Adipocyte (in vitro differentiated cells): ENCODE results near the gene NRP1.
"Not testable (repeated sequence)": the region's sequence is repeated elsewhere in the genome, so short reads cannot be mapped to it uniquely, and the experiment has no call there.

Experiments
- DNase-seq: peaks from one replicate; pipeline ENCODE4 v3.0.0-alpha.2; 2015; ENCODE audit warnings: low read depth
- H3K27me3 ChIP-seq: replicated peaks from 2 replicates; pipeline ENCODE4 v1.7.0; 2013; ENCODE audit warnings: mild to moderate bottlenecking, low read length, moderate library complexity; ENCODE audit not compliant: control insufficient read depth, insufficient read depth
- H3K36me3 ChIP-seq: 2 replicates; pipeline ENCODE4 v1.7.0; 2013; ENCODE audit warnings: low read length, mild to moderate bottlenecking, moderate library complexity; ENCODE audit not compliant: control insufficient read depth, insufficient read depth, severe bottlenecking
- H3K4me1 ChIP-seq: 2 replicates; pipeline ENCODE4 v1.7.0; 2013; ENCODE audit warnings: mild to moderate bottlenecking, low read length, moderate library complexity; ENCODE audit not compliant: control insufficient read depth, insufficient read depth
- H3K4me3 ChIP-seq: 2 replicates; pipeline ENCODE4 v1.7.0; 2013; ENCODE audit warnings: mild to moderate bottlenecking, low read length, moderate library complexity
- H3K9ac ChIP-seq: 2 replicates; pipeline ENCODE4 v1.7.0; 2013; ENCODE audit warnings: mild to moderate bottlenecking, low read length, moderate library complexity
- H3K9me3 ChIP-seq: 2 replicates; pipeline ENCODE4 v1.7.0; 2013; ENCODE audit warnings: mild to moderate bottlenecking, low read length, moderate library complexity; ENCODE audit not compliant: control insufficient read depth

NRP1 gene

GRCh38 chr10:33334153-33334804, at the start of gene NRP1:
Gene NRP1, minus strand, starts transcription at chr10:33334667. Its CDS starts 285 bp downstream, at chr10:33334382.
- H3K4me1 ChIP-seq = peaks cover 36% of the 10 kb centered on the region
- no peaks in the 10 kb centered on the region for H3K27me3 ChIP-seq
- peak within 1 kb of the TSS; percentile 94 for H3K4me3 ChIP-seq
- peaks cover 12% of the 10 kb centered on the region for H3K36me3 ChIP-seq
- H3K9me3 ChIP-seq = no peaks in the 10 kb centered on the region
- H3K9ac ChIP-seq = peak within 1 kb of the TSS; percentile 98
- DNase-seq = peak; percentile 60

- H3K27me3 ChIP-seq, H3K9me3 ChIP-seq: not testable (repeated sequence)
Measured at GRCh38 chr10:33384201-33384600, 49.7 kb upstream of the NRP1 start.

GRCh38 chr10:33382921-33383713, 48.6 kb upstream of the NRP1 start:
- DNase-seq = peak; percentile 18
- no peaks in the 10 kb centered on the region for H3K27me3 ChIP-seq
- H3K36me3 ChIP-seq = no peaks in the 10 kb centered on the region
- no peak overlapping the region for H3K9ac ChIP-seq
- H3K9me3 ChIP-seq = no peaks in the 10 kb centered on the region
- no peak overlapping the region for H3K4me3 ChIP-seq
- H3K4me1 ChIP-seq = peaks cover 30% of the 10 kb centered on the region

More at GRCh38 chr10:33384201-33384600, 49.7 kb upstream of the NRP1 start:
- peaks cover 38% of the 10 kb centered on the region for H3K4me1 ChIP-seq
- not testable (repeated sequence) for H3K36me3 ChIP-seq, DNase-seq, H3K4me3 ChIP-seq, H3K9ac ChIP-seq

- Histone ChIP-seq H3K27me3 (no peaks in the 10 kb centered on the region), H3K4me1 (peaks cover 37% of the 10 kb centered on the region), H3K9ac (peak overlapping the region; percentile 69), H3K4me3 (peak overlapping the region; percentile 60), H3K9me3 (no peaks in the 10 kb centered on the region), H3K36me3 (no peaks in the 10 kb centered on the region)
- DNase-seq = no peak
Measured at GRCh38 chr10:33382216-33382600, 47.7 kb upstream of the NRP1 start.

- Histone ChIP-seq H3K27me3 (no peaks in the 10 kb centered on the region), H3K9me3 (no peaks in the 10 kb centered on the region), H3K4me3 (peak overlapping the region; percentile 60), H3K36me3 (no peaks in the 10 kb centered on the region), H3K9ac (peak overlapping the region; percentile 69), H3K4me1 (peaks cover 38% of the 10 kb centered on the region)
- peak; percentile 95 for DNase-seq
Measured at GRCh38 chr10:33381451-33382215, 47.2 kb upstream of the NRP1 start.

GRCh38 chr10:33377658-33378025, 43.2 kb upstream of the NRP1 start:
- Histone ChIP-seq H3K9me3 (no peaks in the 10 kb centered on the region), H3K4me3 (peak overlapping the region; percentile 71), H3K27me3 (no peaks in the 10 kb centered on the region), H3K36me3 (no peaks in the 10 kb centered on the region), H3K4me1 (peaks cover 35% of the 10 kb centered on the region), H3K9ac (peak overlapping the region; percentile 81)
- DNase-seq = peak; percentile 47

- peak; percentile 77 for DNase-seq
- Histone ChIP-seq H3K9me3 (no peaks in the 10 kb centered on the region), H3K4me3 (peak overlapping the region; percentile 71), H3K9ac (peak overlapping the region; percentile 81), H3K27me3 (no peaks in the 10 kb centered on the region), H3K4me1 (peaks cover 30% of the 10 kb centered on the region), H3K36me3 (no peaks in the 10 kb centered on the region)
Measured at GRCh38 chr10:33376976-33377657, 42.6 kb upstream of the NRP1 start.

- DNase-seq = peak; percentile 36
- peak overlapping the region; percentile 71 for H3K4me3 ChIP-seq
- H3K9me3 ChIP-seq = no peaks in the 10 kb centered on the region
- peaks cover 25% of the 10 kb centered on the region for H3K4me1 ChIP-seq
- no peaks in the 10 kb centered on the region for H3K36me3 ChIP-seq
- no peaks in the 10 kb centered on the region for H3K27me3 ChIP-seq
- peak overlapping the region; percentile 81 for H3K9ac ChIP-seq
Measured at GRCh38 chr10:33376476-33376875, 42.0 kb upstream of the NRP1 start.

- Histone ChIP-seq H3K9ac (no peak overlapping the region), H3K4me1 (peaks cover 22% of the 10 kb centered on the region), H3K36me3 (no peaks in the 10 kb centered on the region), H3K4me3 (no peak overlapping the region), H3K9me3 (no peaks in the 10 kb centered on the region), H3K27me3 (no peaks in the 10 kb centered on the region)
- DNase-seq = no peak
Measured at GRCh38 chr10:33373263-33373662, 38.8 kb upstream of the NRP1 start.

GRCh38 chr10:33371234-33371633, 36.8 kb upstream of the NRP1 start:
- Histone ChIP-seq H3K9me3 (peaks cover 11% of the 10 kb centered on the region), H3K9ac (no peak overlapping the region), H3K4me1 (peaks cover 8% of the 10 kb centered on the region), H3K4me3 (no peak overlapping the region), H3K27me3 (no peaks in the 10 kb centered on the region), H3K36me3 (no peaks in the 10 kb centered on the region)
- no peak for DNase-seq
